ENCODE measurements around the gene RGL1. TPM values are rescaled to one million over a fixed set of nuclear protein-coding genes. Genes with fewer than 3 reads are reported as not detected.

The RGL1 gene
- total RNA-seq, 1 experiment from 2014 or later: 0.92 TPM

DNA sequence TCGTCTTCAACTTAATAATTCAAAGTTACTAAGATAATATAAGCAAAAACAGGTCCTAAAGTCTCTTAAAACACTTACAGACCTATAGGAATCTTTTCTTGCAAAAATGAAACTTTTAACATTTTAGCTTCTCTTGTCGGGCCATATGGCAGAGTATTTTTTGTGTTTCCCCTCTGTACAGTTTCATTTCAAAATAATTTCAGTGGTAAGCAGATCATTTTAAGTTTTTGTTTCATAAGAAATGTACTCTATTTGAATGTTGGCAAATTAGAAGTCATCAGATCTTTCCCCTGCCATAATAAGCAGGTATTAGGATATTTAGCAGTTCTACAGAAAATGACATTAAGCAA, 37.9 kb downstream of the RGL1 start:
- ChIA-PET CTCF (no interaction called here), POLR2A (no interaction called here)
- intact Hi-C loops (cut with micrococcal nuclease; ENCODE audit: unreplicated experiment): no loop called here
- TF ChIP-seq TCF7L2 (IDR thresholded peaks at IDR 0.05; ENCODE audit: low read depth, low read length): no peak
- no peak for TF ChIP-seq SIN3A (IDR thresholded peaks at IDR 0.05; ENCODE audit: borderline replicate concordance, insufficient read depth, low read depth, low read length)
- TF ChIP-seq, protein P1, sequence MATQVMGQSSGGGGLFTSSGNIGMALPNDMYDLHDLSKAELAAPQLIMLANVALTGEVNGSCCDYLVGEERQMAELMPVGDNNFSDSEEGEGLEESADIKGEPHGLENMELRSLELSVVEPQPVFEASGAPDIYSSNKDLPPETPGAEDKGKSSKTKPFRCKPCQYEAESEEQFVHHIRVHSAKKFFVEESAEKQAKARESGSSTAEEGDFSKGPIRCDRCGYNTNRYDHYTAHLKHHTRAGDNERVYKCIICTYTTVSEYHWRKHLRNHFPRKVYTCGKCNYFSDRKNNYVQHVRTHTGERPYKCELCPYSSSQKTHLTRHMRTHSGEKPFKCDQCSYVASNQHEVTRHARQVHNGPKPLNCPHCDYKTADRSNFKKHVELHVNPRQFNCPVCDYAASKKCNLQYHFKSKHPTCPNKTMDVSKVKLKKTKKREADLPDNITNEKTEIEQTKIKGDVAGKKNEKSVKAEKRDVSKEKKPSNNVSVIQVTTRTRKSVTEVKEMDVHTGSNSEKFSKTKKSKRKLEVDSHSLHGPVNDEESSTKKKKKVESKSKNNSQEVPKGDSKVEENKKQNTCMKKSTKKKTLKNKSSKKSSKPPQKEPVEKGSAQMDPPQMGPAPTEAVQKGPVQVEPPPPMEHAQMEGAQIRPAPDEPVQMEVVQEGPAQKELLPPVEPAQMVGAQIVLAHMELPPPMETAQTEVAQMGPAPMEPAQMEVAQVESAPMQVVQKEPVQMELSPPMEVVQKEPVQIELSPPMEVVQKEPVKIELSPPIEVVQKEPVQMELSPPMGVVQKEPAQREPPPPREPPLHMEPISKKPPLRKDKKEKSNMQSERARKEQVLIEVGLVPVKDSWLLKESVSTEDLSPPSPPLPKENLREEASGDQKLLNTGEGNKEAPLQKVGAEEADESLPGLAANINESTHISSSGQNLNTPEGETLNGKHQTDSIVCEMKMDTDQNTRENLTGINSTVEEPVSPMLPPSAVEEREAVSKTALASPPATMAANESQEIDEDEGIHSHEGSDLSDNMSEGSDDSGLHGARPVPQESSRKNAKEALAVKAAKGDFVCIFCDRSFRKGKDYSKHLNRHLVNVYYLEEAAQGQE (IDR thresholded peaks at IDR 0.05; ENCODE audit: insufficient read depth in 1 of 2, low read depth in 2 of 2, low read length in 1 of 2): no peak
- no peaks in the 10 kb centered on the region for H3K36me3 ChIP-seq (ENCODE audit: control insufficient read depth, insufficient read depth, low read length)
- H3K9me3 ChIP-seq (ENCODE audit: control insufficient read depth, insufficient read depth, low read depth, low read length): no peaks in the 10 kb centered on the region
- ATAC-seq (no peak), DNase-seq (ENCODE audit: low read depth, low spot score) (no peak)
- H3K4me3 ChIP-seq (ENCODE audit: low read depth in 2 of 2, low read length in 2 of 2): no peak overlapping the region; a peak in 1 of 4 replicates
- in situ Hi-C loops (cut with HindIII; ENCODE audit: low pct_unique_long_range_greater_than_20kb, low sequenced_read_pairs): no loop called here
- no peak overlapping the region for H3K27ac ChIP-seq (ENCODE audit: low read length)
- BruUV-seq (replicated peaks): no TSS peak
- H3K27me3 ChIP-seq (ENCODE audit: control insufficient read depth, insufficient read depth, low read length): no peaks in the 10 kb centered on the region
- no peaks in the 10 kb centered on the region for H3K4me1 ChIP-seq (ENCODE audit: control insufficient read depth, insufficient read depth, low read length)

DNA sequence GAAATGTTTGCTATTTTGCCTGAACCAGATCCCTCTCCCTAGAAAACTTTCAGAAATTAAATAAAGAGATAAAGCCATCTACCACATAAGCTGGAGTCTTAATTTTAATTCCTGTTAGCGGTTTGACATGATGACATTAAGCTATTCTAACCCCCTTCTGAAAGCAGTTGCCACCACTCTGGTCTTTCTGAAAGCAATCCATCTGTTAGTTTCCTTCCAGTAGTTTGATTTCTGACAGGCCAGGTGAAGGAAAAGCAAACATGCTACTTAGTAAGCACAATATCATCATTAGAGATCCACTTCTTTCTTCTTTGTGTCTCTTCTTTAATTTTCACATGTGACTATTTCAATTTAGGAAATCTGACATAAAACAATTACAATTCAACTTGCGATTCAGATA, 39.9 kb downstream of the RGL1 start:
- Histone ChIP-seq H3K27ac (ENCODE audit: low read length) (no peak overlapping the region), H3K9me3 (ENCODE audit: control insufficient read depth, insufficient read depth, low read depth, low read length) (no peaks in the 10 kb centered on the region), H3K4me1 (ENCODE audit: control insufficient read depth, insufficient read depth, low read length) (no peaks in the 10 kb centered on the region), H3K4me3 (ENCODE audit: low read depth in 2 of 2, low read length in 2 of 2) (no peak overlapping the region), H3K36me3 (ENCODE audit: control insufficient read depth, insufficient read depth, low read length) (no peaks in the 10 kb centered on the region), H3K27me3 (ENCODE audit: control insufficient read depth, insufficient read depth, low read length) (no peaks in the 10 kb centered on the region)
- intact Hi-C loops (cut with micrococcal nuclease; ENCODE audit: unreplicated experiment) (no loop called here), in situ Hi-C loops (cut with HindIII; ENCODE audit: low pct_unique_long_range_greater_than_20kb, low sequenced_read_pairs) (no loop called here)
- ATAC-seq (no peak), DNase-seq (ENCODE audit: low read depth, low spot score) (no peak)
- ChIA-PET CTCF (no interaction called here), POLR2A (no interaction called here)
- TF ChIP-seq SIN3A (IDR thresholded peaks at IDR 0.05; ENCODE audit: borderline replicate concordance, insufficient read depth, low read depth, low read length): no peak
- no peak for TF ChIP-seq POLR2AphosphoS5 (IDR thresholded peaks at IDR 0.05; ENCODE audit: low read depth, low read length)
- TF ChIP-seq, protein P2, sequence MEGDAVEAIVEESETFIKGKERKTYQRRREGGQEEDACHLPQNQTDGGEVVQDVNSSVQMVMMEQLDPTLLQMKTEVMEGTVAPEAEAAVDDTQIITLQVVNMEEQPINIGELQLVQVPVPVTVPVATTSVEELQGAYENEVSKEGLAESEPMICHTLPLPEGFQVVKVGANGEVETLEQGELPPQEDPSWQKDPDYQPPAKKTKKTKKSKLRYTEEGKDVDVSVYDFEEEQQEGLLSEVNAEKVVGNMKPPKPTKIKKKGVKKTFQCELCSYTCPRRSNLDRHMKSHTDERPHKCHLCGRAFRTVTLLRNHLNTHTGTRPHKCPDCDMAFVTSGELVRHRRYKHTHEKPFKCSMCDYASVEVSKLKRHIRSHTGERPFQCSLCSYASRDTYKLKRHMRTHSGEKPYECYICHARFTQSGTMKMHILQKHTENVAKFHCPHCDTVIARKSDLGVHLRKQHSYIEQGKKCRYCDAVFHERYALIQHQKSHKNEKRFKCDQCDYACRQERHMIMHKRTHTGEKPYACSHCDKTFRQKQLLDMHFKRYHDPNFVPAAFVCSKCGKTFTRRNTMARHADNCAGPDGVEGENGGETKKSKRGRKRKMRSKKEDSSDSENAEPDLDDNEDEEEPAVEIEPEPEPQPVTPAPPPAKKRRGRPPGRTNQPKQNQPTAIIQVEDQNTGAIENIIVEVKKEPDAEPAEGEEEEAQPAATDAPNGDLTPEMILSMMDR (IDR thresholded peaks at IDR 0.05): no peak
- TF ChIP-seq, protein P1 (IDR thresholded peaks at IDR 0.05; ENCODE audit: insufficient read depth in 1 of 2, low read depth in 2 of 2, low read length in 1 of 2): no peak
- TF ChIP-seq TCF7L2 (IDR thresholded peaks at IDR 0.05; ENCODE audit: low read depth, low read length): no peak
- no TSS peak for BruUV-seq (replicated peaks)
